HepG2 (cell line): ENCODE results near the gene HEXIM1. TPM values are rescaled to one million over a fixed set of nuclear protein-coding genes. Genes with fewer than 3 reads are reported as not detected.

Source experiments
- ATAC-seq: fragments of 200-7000 bp; cut with Tn5 transposase; 3 replicates; pipeline ENCODE4 v1.9.1; 2020; ENCODE audit warnings: mild to moderate bottlenecking, moderate library complexity
- BruUV-seq: library from RNA; stranded (reverse); fragments of 400-500 nt; replicated peaks from 2 replicates; lab custom pipeline; 2021; lab: Mats Ljungman, UMichigan
- CTCF ChIA-PET: fragments of 300-600 bp; formaldehyde crosslinking; extraction: SDS; loops from one replicate; lab custom pipeline; 2021; ENCODE audit warnings: low total read pairs, inconsistent platforms, low intra/inter-chr PET ratio; lab: Yijun Ruan, JAX
- POLR2A ChIA-PET: fragments of 350-600 bp; sonication (Branson Sonifier 250); formaldehyde crosslinking; loops from one replicate; lab custom pipeline; 2020; ENCODE audit warnings: antibody characterized with exemption, inconsistent platforms; lab: Yijun Ruan, JAX
- DNase-seq: peaks from one replicate; pipeline ENCODE4 v3.0.0-alpha.2; 2015; ENCODE audit warnings: low spot score
- FAIRE-seq: peaks from 3 replicates; lab custom pipeline; 2011; peaks lifted over from hg19 to GRCh38; lab: Jason Lieb, UNC
- H2AFZ ChIP-seq: one replicate; pipeline ENCODE4 v1.6.1; 2011; ENCODE audit warnings: low read length, inconsistent platforms
- H3K27ac ChIP-seq: fragments of 300-600 bp; 3 replicates; pipeline ENCODE4 v1.8.0; 2011; ENCODE audit warnings: mixed run types, mild to moderate bottlenecking, mixed read lengths, low read length, inconsistent platforms; ENCODE audit not compliant: insufficient read depth; ENCODE audit errors: extremely low read length
- H3K27me3 ChIP-seq, 2 experiments: fragments of 200-600 bp in 1 of 2; 2 replicates in 1 of 2; 3 replicates in 1 of 2; pipeline versions ENCODE4 v1.6.0 to v1.8.0; 2011; ENCODE audit warnings: low read length in 2 of 2, mild to moderate bottlenecking in 2 of 2, moderate library complexity in 2 of 2, inconsistent platforms in 1 of 2; ENCODE audit not compliant: insufficient read depth in 2 of 2, control insufficient read depth in 1 of 2
- H3K36me3 ChIP-seq, 2 experiments: fragments of 200-600 bp in 1 of 2; replicated peaks in 1 of 2; 2 replicates in 1 of 2; 3 replicates in 1 of 2; pipeline versions ENCODE4 v1.5.1 to v1.8.0; 2011; ENCODE audit warnings: low read length in 2 of 2, inconsistent platforms in 1 of 2; ENCODE audit not compliant: insufficient read depth in 2 of 2, control insufficient read depth in 1 of 2
- H3K4me1 ChIP-seq: 2 replicates; pipeline ENCODE4 v1.5.1; 2012; ENCODE audit warnings: low read length, inconsistent platforms; ENCODE audit not compliant: insufficient read depth
- H3K4me2 ChIP-seq: 2 replicates; pipeline ENCODE4 v1.6.0; 2011; ENCODE audit warnings: low read depth, low read length, inconsistent platforms
- H3K4me3 ChIP-seq, 3 experiments: fragments of 200-600 bp in 1 of 3; sonication (generic), shearing (Covaris generic) in 1 of 3; replicated peaks in 1 of 3; 2 replicates each; pipeline ENCODE4 v1.5.1; 2011 to 2016; ENCODE audit warnings: low read length in 3 of 3, inconsistent platforms in 2 of 3, low read depth in 2 of 3, mild to moderate bottlenecking in 2 of 3, control low read depth in 1 of 3, mixed read lengths in 1 of 3; ENCODE audit not compliant: insufficient read depth in 1 of 3
- H3K79me2 ChIP-seq: one replicate; pipeline ENCODE4 v1.6.1; 2011; ENCODE audit warnings: low read length, inconsistent platforms; ENCODE audit not compliant: insufficient read depth
- H3K9ac ChIP-seq: 2 replicates; pipeline ENCODE4 v1.6.0; 2011; ENCODE audit warnings: mild to moderate bottlenecking, low read depth, low read length, inconsistent platforms; ENCODE audit not compliant: insufficient read depth
- H3K9me3 ChIP-seq: 2 replicates; pipeline ENCODE4 v1.5.1; 2012; ENCODE audit warnings: mild to moderate bottlenecking, low read length
- H4K20me1 ChIP-seq: 2 replicates; pipeline ENCODE4 v1.6.0; 2011; ENCODE audit warnings: inconsistent platforms, mild to moderate bottlenecking, low read length, moderate library complexity; ENCODE audit not compliant: insufficient read depth
- CSRNP2 ChIP-seq: sonication (generic); formaldehyde crosslinking; conservative IDR thresholded peaks from 2 replicates; pipeline ENCODE4 v1.8.0; 2022; ENCODE audit warnings: low read depth, missing genetic modification reagents
- DPF2 ChIP-seq: sonication (generic); formaldehyde crosslinking; IDR thresholded peaks from 2 replicates; pipeline ENCODE4 v1.4.0; 2020; ENCODE audit warnings: mild to moderate bottlenecking, low read depth, missing genetic modification reagents, borderline replicate concordance
- FOXK2 ChIP-seq: fragments of 450-650 bp; IDR thresholded peaks from 2 replicates; pipeline ENCODE4 v1.6.1; 2016
- IRF9 ChIP-seq: sonication (generic); formaldehyde crosslinking; IDR thresholded peaks from 2 replicates; pipeline ENCODE4 v1.8.0; 2022; ENCODE audit warnings: missing genetic modification reagents, mild to moderate bottlenecking, borderline replicate concordance
- KLF16 ChIP-seq, 2 experiments: sonication (generic) in 1 of 2; formaldehyde crosslinking in 1 of 2; IDR thresholded peaks; 2 replicates each; pipeline versions ENCODE4 v1.6.1 to v1.8.0; 2016 to 2023; ENCODE audit warnings: missing genetic modification reagents in 2 of 2, missing compliant biosample characterization in 1 of 2
- MAFF ChIP-seq: IDR thresholded peaks from 2 replicates; pipeline ENCODE4 v1.6.1; 2011; ENCODE audit warnings: low read depth, low read length, improper control_type of control experiment
- NFYC ChIP-seq: IDR thresholded peaks from 2 replicates; pipeline ENCODE4 v1.6.1; 2016; ENCODE audit warnings: missing genetic modification reagents, missing compliant biosample characterization
- SALL2 ChIP-seq: sonication (generic); formaldehyde crosslinking; IDR thresholded peaks from 2 replicates; pipeline ENCODE4 v1.8.1; 2023; ENCODE audit warnings: mild to moderate bottlenecking, missing genetic modification reagents, inconsistent platforms
- SNAI1 ChIP-seq: sonication (generic); formaldehyde crosslinking; IDR thresholded peaks from 2 replicates; pipeline ENCODE4 v1.5.0; 2020; ENCODE audit warnings: mild to moderate bottlenecking, missing genetic modification reagents, borderline replicate concordance
- SNRNP70 ChIP-seq: fragments of 200-400 bp; formaldehyde crosslinking; IDR thresholded peaks from 2 replicates; pipeline ENCODE4 v1.6.1; 2017; ENCODE audit warnings: mild to moderate bottlenecking, low read depth, low read length, moderate library complexity
- SP1 ChIP-seq, 2 experiments: fragments of 450-650 bp in 1 of 2; sonication (generic) in 1 of 2; formaldehyde crosslinking in 1 of 2; IDR thresholded peaks; 2 replicates each; pipeline versions ENCODE4 v1.4.0 to v1.6.1; 2016 to 2020; ENCODE audit warnings: missing genetic modification reagents in 1 of 2
- YEATS4 ChIP-seq: sonication (generic); formaldehyde crosslinking; IDR thresholded peaks from 2 replicates; pipeline ENCODE4 v1.4.0; 2020; ENCODE audit warnings: missing genetic modification reagents, borderline replicate concordance
- ZC3H13 ChIP-seq: sonication (generic); formaldehyde crosslinking; IDR thresholded peaks from 2 replicates; pipeline ENCODE4 v1.8.1; 2023; ENCODE audit warnings: mild to moderate bottlenecking, missing genetic modification reagents, moderate library complexity
- ZNF724P ChIP-seq: sonication (generic); formaldehyde crosslinking; IDR thresholded peaks from 2 replicates; pipeline ENCODE4 v1.8.0; 2022; ENCODE audit warnings: missing genetic modification reagents, borderline replicate concordance
- WGBS: methylation state at CpG from one replicate; pipeline ENCODE4 v1.1.6; 2017; ENCODE audit warnings: low lambda C conversion rate; 5-methylcytosine and 5-hydroxymethylcytosine counted together
- in situ Hi-C: cut with HindIII; loops from 2 replicates; pipeline ENCODE4 v1.10.0; 2017; ENCODE audit warnings: low pct_unique_long_range_greater_than_20kb; ENCODE audit not compliant: extremely low pct_ligation_motif_present
- intact Hi-C: fragments of 100-400 bp; cut with micrococcal nuclease; formaldehyde crosslinking; loops from one replicate; pipeline ENCODE4 v1.10.0; 2022; ENCODE audit not compliant: unreplicated experiment
- polyA plus RNA-seq, 8 experiments: library from polyadenylated mRNA; depleted of rRNA in 3 of 8; stranded (reverse) in 7 of 8; unstranded in 1 of 8; fragments of >200 nt; fragmentation: Illumina TruSeq in 4 of 8; extraction: Trizol in 4 of 8; gene quantifications; 2 replicates each; pipeline versions ENCODE4 v1.2.1 to v1.2.3, GENCODE V29; 2011 to 2016; ENCODE audit warnings: low read depth in 4 of 8, missing spikeins in 1 of 8, mixed read lengths in 1 of 8; ENCODE audit not compliant: insufficient read depth in 1 of 8
- total RNA-seq, 5 experiments: library from RNA; depleted of rRNA; stranded (reverse); fragments of >200 nt; fragmentation: Illumina TruSeq; extraction: Trizol; gene quantifications; 2 replicates each; pipeline ENCODE4 v1.2.3, GENCODE V29; 2016; ENCODE audit warnings: low read depth in 1 of 5

Gene HEXIM1
- total and polyA plus RNA-seq, 2 of the 13 experiments (the other 11 are each of a cell fraction or from before 2014, with no cell fraction given): 10.5 to 16.6 TPM

GRCh38 chr17:45111850-45112249 is 36.4 kb upstream of the HEXIM1 start:
- POLR2A ChIA-PET: interaction anchor here (0.9 to 1.0 kb wide), 2 partner anchors 23 to 25 kb away, joined by 3 read pairs; partner anchors contain the start of gene ACBD4
- WGBS: 92% methylated on average over 11 of the region's 11 CpGs
- BruUV-seq: no TSS peak

More at GRCh38 chr17:45111850-45112249, 36.4 kb upstream of the HEXIM1 start:
- FAIRE-seq (no peak), DNase-seq (no peak), ATAC-seq (no peak)
- Histone ChIP-seq H3K4me2 (no peak overlapping the region), H3K9me3 (no peaks in the 10 kb centered on the region), H3K9ac (no peak overlapping the region), H3K4me3 (no peak overlapping the region), H3K79me2 (no peaks in the 10 kb centered on the region), H2AFZ (no peak overlapping the region), H3K27me3 (no peaks in the 10 kb centered on the region), H3K4me1 (peaks cover 51% of the 10 kb centered on the region), H3K27ac (no peak overlapping the region), H3K36me3 (peaks cover 7 to 16% of the 10 kb centered on the region in 2 experiments; a peak in 4 of 5 replicates), H4K20me1 (no peaks in the 10 kb centered on the region)
- intact Hi-C loops (no loop called here), in situ Hi-C loops (no loop called here)
- TF ChIP-seq SP1 (IDR thresholded peaks at IDR 0.05): no peak
- no peak for TF ChIP-seq SP1 (CRISPR knock-in tag; IDR thresholded peaks at IDR 0.05)
- no peak for TF ChIP-seq DPF2 (CRISPR knock-in tag)
- TF ChIP-seq SNRNP70: no peak
- TF ChIP-seq YEATS4: no peak
- TF ChIP-seq FOXK2: no peak
- TF ChIP-seq ZC3H13 (CRISPR knock-in tag): no peak
- TF ChIP-seq KLF16 (CRISPR knock-in tag; IDR thresholded peaks at IDR 0.05): no peak
- no peak for TF ChIP-seq ZNF724P (CRISPR knock-in tag)
- no peak for TF ChIP-seq SNAI1 (CRISPR knock-in tag)
- TF ChIP-seq SALL2: no peak
- TF ChIP-seq MAFF: no peak
- TF ChIP-seq CSRNP2: no peak
- TF ChIP-seq IRF9: no peak
- TF ChIP-seq NFYC (CRISPR knock-in tag): no peak
- CTCF ChIA-PET: interaction anchor here (1.4 kb wide), 1 partner anchor 24 kb away, joined by 3 read pairs; the partner anchor contains the start of gene ACBD4
